Anterior cingulate cortex (tissue), 58 donors: ENCODE measurements around the gene PRDM5.
"Not testable (repeated sequence)": the region's sequence is repeated elsewhere in the genome, so short reads cannot be mapped to it uniquely, and the experiment has no call there.

ENCODE experiments used
- DNase-seq, 58 donors: peaks; one replicate each; lab custom pipeline; 2025; lab: John Stamatoyannopoulos, UW

The PRDM5 gene

GRCh38 chr4:120671538-120671937, 251.0 kb downstream of the PRDM5 start:
- DNase-seq, result no peak

DNA sequence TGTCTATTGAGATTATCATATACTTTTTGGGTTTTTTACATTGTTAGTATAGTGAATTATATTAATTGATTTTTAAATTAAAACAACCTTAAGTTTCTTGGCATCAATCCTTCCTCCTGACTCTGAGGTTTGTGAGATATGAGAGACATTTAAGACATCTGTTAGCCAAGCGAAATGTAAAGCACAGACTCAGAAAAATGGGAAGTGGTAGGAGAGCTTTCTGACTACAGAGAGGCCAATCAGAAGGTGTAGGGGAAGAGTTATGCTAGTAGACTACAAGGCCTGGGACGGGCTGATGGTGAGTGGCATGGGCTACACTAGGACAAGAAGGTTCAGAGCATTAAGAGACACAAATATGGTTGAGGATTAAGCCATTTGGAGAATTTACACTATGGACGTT, 255.4 kb downstream of the PRDM5 start:
- DNase-seq, result no peak

DNA sequence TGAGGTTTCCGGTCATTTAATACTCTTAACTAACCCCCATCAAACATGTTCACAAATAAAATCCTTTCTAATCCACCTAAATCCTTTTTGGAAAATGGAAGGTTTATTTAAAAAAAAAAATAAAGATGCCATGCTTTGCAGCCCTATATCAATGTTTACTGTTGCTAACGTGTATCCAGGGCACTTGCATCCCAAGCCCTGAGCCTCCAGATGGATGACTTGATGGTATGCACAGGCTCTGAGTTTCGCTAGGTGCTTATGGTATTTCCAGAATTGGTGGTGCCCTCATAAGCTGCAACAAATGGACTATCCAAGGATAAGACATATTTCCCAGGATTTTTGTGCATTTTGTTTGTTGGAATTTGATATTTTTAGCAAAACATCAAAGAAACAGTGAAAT, 257.7 kb downstream of the PRDM5 start:
- DNase-seq, result no peak

DNA sequence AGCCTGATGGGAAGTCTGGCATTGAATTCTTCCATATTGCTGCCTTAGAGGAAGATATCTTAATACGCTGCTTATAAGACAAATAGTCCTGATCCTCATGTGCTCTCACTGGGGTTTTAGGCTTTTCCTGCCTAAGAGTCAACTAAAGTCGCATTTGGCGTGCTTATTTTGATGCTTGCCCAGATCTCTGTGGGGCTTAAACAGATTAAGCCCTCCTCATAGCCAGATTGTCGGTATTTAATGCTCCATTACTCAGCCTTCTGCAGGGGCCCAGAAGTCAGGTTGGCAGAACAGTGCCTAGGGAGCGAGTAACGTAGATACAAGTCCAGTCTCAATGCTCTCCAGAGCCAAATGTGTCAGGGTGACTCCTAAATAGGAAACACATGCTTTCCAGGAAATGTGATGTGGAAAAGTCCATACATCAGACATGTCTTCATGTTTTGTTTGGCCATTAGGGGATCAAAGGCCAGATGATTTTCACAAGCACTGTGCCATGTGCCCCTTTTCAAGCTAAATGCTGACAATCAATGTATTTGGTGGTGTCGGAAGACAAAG, 262.8 kb downstream of the PRDM5 start:
- DNase-seq, result no peak

GRCh38 chr4:120658772-120659171, 263.8 kb downstream of the PRDM5 start:
- no peak for DNase-seq

DNA sequence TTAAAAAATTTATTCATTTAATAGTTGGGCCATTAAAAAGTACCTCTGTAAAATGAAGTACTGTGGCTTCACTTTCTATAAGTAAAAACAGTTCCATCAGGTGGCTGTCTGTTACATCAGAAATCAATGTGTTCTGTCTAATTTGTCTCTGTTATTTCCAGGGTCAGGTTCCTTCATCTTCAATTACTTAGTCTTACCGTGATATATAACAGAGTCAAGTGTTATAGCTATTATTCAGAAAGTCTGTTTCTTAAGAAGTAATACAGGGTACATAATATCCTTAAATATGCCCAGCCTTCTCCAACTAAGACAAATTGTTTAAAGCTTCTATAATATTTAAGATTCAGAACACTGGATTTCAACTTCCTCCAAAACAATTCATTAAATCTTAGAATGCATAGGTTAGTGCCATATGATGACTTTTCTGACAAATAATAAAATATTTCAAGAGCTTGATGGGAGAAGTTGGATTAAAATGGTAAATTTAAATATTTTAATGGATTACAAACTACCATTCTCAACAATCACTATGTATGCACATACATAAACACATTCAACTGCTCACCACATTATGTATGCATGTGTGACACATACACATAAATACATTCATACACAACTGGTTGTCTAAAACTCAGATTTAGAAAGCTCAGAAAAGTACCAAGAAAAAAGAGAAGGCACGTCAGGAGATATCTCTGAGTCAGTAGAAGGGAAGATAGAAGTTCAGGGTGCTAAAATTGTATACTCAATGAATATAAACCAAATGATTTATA, 268.5 kb downstream of the PRDM5 start:
- DNase-seq, result no peak

DNA sequence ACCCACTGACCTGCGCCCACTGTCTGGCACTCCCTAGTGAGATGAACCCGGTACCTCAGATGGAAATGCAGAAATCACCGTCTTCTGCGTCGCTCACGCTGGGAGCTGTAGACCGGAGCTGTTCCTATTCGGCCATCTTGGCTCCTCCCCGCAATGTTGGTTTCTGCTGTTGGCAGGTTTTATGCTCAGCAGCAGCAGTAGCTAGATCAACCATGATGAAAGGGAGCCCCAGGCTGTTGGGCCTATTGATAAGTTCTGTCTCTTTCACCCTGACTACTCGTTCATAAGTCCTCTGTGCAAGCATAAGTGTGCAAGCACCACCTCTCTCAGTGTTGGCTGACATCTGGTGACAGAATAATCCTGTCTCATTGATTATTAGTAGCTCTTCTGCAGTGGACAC, 274.2 kb downstream of the PRDM5 start:
- DNase-seq, result not testable (repeated sequence)
